Activated CD8-positive, alpha-beta memory T cell treated with anti-CD3 and anti-CD28 coated beads, Interleukin-2, amount 50 U/mL, for 4 hours (primary cell): ENCODE results near the gene DNAJB9.

Source experiments
- DNase-seq: peaks from one replicate; pipeline ENCODE4 v3.0.0-alpha.2; 2020

DNAJB9 gene

GRCh38 chr7:108570146-108570755 lies 577 bp downstream of the DNAJB9 start:
- peak; percentile 36 for DNase-seq

- DNase-seq: no peak
Observed at GRCh38 chr7:108572480-108572879, 2.8 kb downstream of the DNAJB9 start.

- no peak for DNase-seq
Observed at GRCh38 chr7:108575156-108575555, 5.5 kb downstream of the DNAJB9 start.

GRCh38 chr7:108576116-108576515 lies 6.4 kb downstream of the DNAJB9 start:
- no peak for DNase-seq

GRCh38 chr7:108578937-108579336 lies 9.3 kb downstream of the DNAJB9 start:
- no peak for DNase-seq

GRCh38 chr7:108580298-108580697 lies 10.6 kb downstream of the DNAJB9 start:
- no peak for DNase-seq

GRCh38 chr7:108581655-108582491 lies 12.2 kb downstream of the DNAJB9 start:
- no peak for DNase-seq

GRCh38 chr7:108584211-108584610 lies 14.5 kb downstream of the DNAJB9 start:
- no peak for DNase-seq

GRCh38 chr7:108585843-108586242 lies 16.2 kb downstream of the DNAJB9 start:
- no peak for DNase-seq

GRCh38 chr7:108586274-108586710 lies 16.6 kb downstream of the DNAJB9 start:
- no peak for DNase-seq

- DNase-seq: no peak
Observed at GRCh38 chr7:108589199-108589598, 19.5 kb downstream of the DNAJB9 start.

GRCh38 chr7:108589874-108590273 lies 20.2 kb downstream of the DNAJB9 start:
- no peak for DNase-seq

GRCh38 chr7:108590606-108591005 lies 20.9 kb downstream of the DNAJB9 start:
- no peak for DNase-seq

- DNase-seq: no peak
Observed at GRCh38 chr7:108592646-108593201, 23.1 kb downstream of the DNAJB9 start.

GRCh38 chr7:108596560-108596959 lies 26.9 kb downstream of the DNAJB9 start:
- no peak for DNase-seq

- no peak for DNase-seq
Observed at GRCh38 chr7:108598153-108598552, 28.5 kb downstream of the DNAJB9 start.

- DNase-seq: no peak
Observed at GRCh38 chr7:108598914-108599580, 29.4 kb downstream of the DNAJB9 start.

GRCh38 chr7:108600399-108600798 lies 30.7 kb downstream of the DNAJB9 start:
- DNase-seq: no peak

- no peak for DNase-seq
Observed at GRCh38 chr7:108603656-108604306, 34.1 kb downstream of the DNAJB9 start.

- no peak for DNase-seq
Observed at GRCh38 chr7:108604307-108605077, 34.8 kb downstream of the DNAJB9 start.

GRCh38 chr7:108605559-108606201 lies 36.0 kb downstream of the DNAJB9 start:
- no peak for DNase-seq

- no peak for DNase-seq
Observed at GRCh38 chr7:108609643-108610042, 40.0 kb downstream of the DNAJB9 start.
